Trophoblast cell (in vitro differentiated cells and primary cell): ENCODE measurements around the gene NME9.

Experiments used
- DNase-seq, 2 donors: peaks; one replicate each; pipeline ENCODE4 v3.0.0-alpha.2; 2016
- H2AFZ ChIP-seq: 2 replicates; pipeline ENCODE4 v1.6.1; 2013; ENCODE audit warnings: low read length, moderate library complexity, mild to moderate bottlenecking; ENCODE audit not compliant: insufficient read depth, poor library complexity
- H2AK5ac ChIP-seq: 2 replicates; pipeline ENCODE4 v1.6.1; 2013; ENCODE audit warnings: mild to moderate bottlenecking, low read length
- H2BK120ac ChIP-seq: 2 replicates; pipeline ENCODE4 v1.6.1; 2013; ENCODE audit warnings: low read length, mild to moderate bottlenecking, moderate library complexity; ENCODE audit not compliant: insufficient read depth, poor library complexity
- H2BK12ac ChIP-seq: 2 replicates; pipeline ENCODE4 v1.6.1; 2013; ENCODE audit warnings: mild to moderate bottlenecking, low read length, moderate library complexity
- H2BK5ac ChIP-seq: 2 replicates; pipeline ENCODE4 v1.6.1; 2013; ENCODE audit warnings: low read length, low read depth, moderate library complexity, mild to moderate bottlenecking; ENCODE audit not compliant: poor library complexity
- H3K14ac ChIP-seq: 2 replicates; pipeline ENCODE4 v1.6.1; 2013; ENCODE audit warnings: mild to moderate bottlenecking, low read length
- H3K18ac ChIP-seq: 2 replicates; pipeline ENCODE4 v1.6.1; 2013; ENCODE audit warnings: mild to moderate bottlenecking, low read length
- H3K23ac ChIP-seq: 2 replicates; pipeline ENCODE4 v1.6.1; 2013; ENCODE audit warnings: low read length
- H3K27ac ChIP-seq: 2 replicates; pipeline ENCODE4 v1.5.1; 2013; ENCODE audit warnings: low read depth, mild to moderate bottlenecking, inconsistent platforms, low read length, moderate library complexity
- H3K27me3 ChIP-seq: 2 replicates; pipeline ENCODE4 v1.6.1; 2013; ENCODE audit warnings: inconsistent platforms, mild to moderate bottlenecking, low read length, moderate library complexity; ENCODE audit not compliant: insufficient read depth
- H3K36me3 ChIP-seq, 2 experiments: 1 replicate in 1 of 2; 2 replicates in 1 of 2; pipeline ENCODE4 v1.6.1; 2013; ENCODE audit warnings: low read length in 2 of 2, mild to moderate bottlenecking in 2 of 2, moderate library complexity in 1 of 2; ENCODE audit not compliant: insufficient read depth in 2 of 2, control insufficient read depth in 1 of 2
- H3K4ac ChIP-seq: 2 replicates; pipeline ENCODE4 v1.6.1; 2013; ENCODE audit warnings: low read depth, mild to moderate bottlenecking, low read length, moderate library complexity
- H3K4me1 ChIP-seq, 2 experiments: 1 replicate in 1 of 2; 2 replicates in 1 of 2; pipeline ENCODE4 v1.6.1; 2013; ENCODE audit warnings: low read length in 2 of 2, mild to moderate bottlenecking in 2 of 2, moderate library complexity in 1 of 2; ENCODE audit not compliant: insufficient read depth in 2 of 2, control insufficient read depth in 1 of 2
- H3K4me2 ChIP-seq: 2 replicates; pipeline ENCODE4 v1.6.1; 2013; ENCODE audit warnings: inconsistent platforms, mild to moderate bottlenecking, low read length, moderate library complexity
- H3K4me3 ChIP-seq: 2 replicates; pipeline ENCODE4 v1.5.1; 2013; ENCODE audit warnings: mild to moderate bottlenecking, low read depth, low read length, inconsistent platforms
- H3K79me1 ChIP-seq: one replicate; pipeline ENCODE4 v1.6.1; 2013; ENCODE audit warnings: low read length
- H3K79me2 ChIP-seq: 2 replicates; pipeline ENCODE4 v1.6.1; 2013; ENCODE audit warnings: low read length, mild to moderate bottlenecking; ENCODE audit not compliant: control insufficient read depth, insufficient read depth, poor library complexity
- H3K9ac ChIP-seq: 2 replicates; pipeline ENCODE4 v1.6.1; 2013; ENCODE audit warnings: mild to moderate bottlenecking, low read length
- H3K9me3 ChIP-seq: 2 replicates; pipeline ENCODE4 v1.6.1; 2013; ENCODE audit warnings: low read depth, mild to moderate bottlenecking, control low read depth, inconsistent platforms, low read length; ENCODE audit not compliant: insufficient read depth
- H4K12ac ChIP-seq: 2 replicates; pipeline ENCODE4 v1.6.1; 2013; ENCODE audit warnings: low read depth, mild to moderate bottlenecking, low read length, moderate library complexity
- H4K8ac ChIP-seq: 2 replicates; pipeline ENCODE4 v1.6.1; 2013; ENCODE audit warnings: low read depth, mild to moderate bottlenecking, low read length, moderate library complexity
- H4K91ac ChIP-seq: one replicate; pipeline ENCODE4 v1.6.1; 2013; ENCODE audit warnings: low read depth, mild to moderate bottlenecking, low read length, moderate library complexity
- WGBS: extraction: QIAGEN DNeasy Blood & Tissue Kit; methylation state at CpG from one replicate; pipeline ENCODE4 v1.1.7; 2013; ENCODE audit warnings: missing lambda C conversion rate; ENCODE audit not compliant: insufficient read length, insufficient coverage; ENCODE audit errors: extremely low coverage; 5-methylcytosine and 5-hydroxymethylcytosine counted together

NME9 gene

GRCh38 chr3:138310494-138310893 is 19.2 kb downstream of the NME9 start:
- Histone ChIP-seq H3K4me1 (no peaks in the 10 kb centered on the region), H3K27me3 (no peaks in the 10 kb centered on the region), H4K8ac (no peak overlapping the region), H3K18ac (no peak overlapping the region), H4K12ac (no peak overlapping the region), H3K14ac (no peak overlapping the region), H3K9ac (no peak overlapping the region), H2BK5ac (no peak overlapping the region), H3K4me3 (no peak overlapping the region), H3K79me1 (no peaks in the 10 kb centered on the region), H3K4me2 (no peak overlapping the region), H3K79me2 (no peaks in the 10 kb centered on the region), H4K91ac (no peak overlapping the region), H2BK12ac (no peak overlapping the region), H3K4ac (no peak overlapping the region), H3K36me3 (no peaks in the 10 kb centered on the region), H3K27ac (no peak overlapping the region), H3K9me3 (peaks cover 11% of the 10 kb centered on the region), H2AFZ (no peak overlapping the region), H3K23ac (no peak overlapping the region), H2BK120ac (no peak overlapping the region), H2AK5ac (no peak overlapping the region)
- no CpG with 5 or more reads among the region's 4 CpGs for WGBS
- DNase-seq: no peak

GRCh38 chr3:138308783-138309182 is 20.9 kb downstream of the NME9 start:
- no peak overlapping the region for H4K91ac ChIP-seq
- no peak overlapping the region for H3K27ac ChIP-seq
- H4K12ac ChIP-seq: no peak overlapping the region
- H3K79me2 ChIP-seq: no peaks in the 10 kb centered on the region
- H2AK5ac ChIP-seq: no peak overlapping the region
- no peak overlapping the region for H3K18ac ChIP-seq
- no peak overlapping the region for H3K4me2 ChIP-seq
- H3K27me3 ChIP-seq: no peaks in the 10 kb centered on the region
- H3K14ac ChIP-seq: no peak overlapping the region
- H3K9ac ChIP-seq: no peak overlapping the region
- no peak overlapping the region for H2BK120ac ChIP-seq
- DNase-seq: no peak
- no peaks in the 10 kb centered on the region for H3K4me1 ChIP-seq
- no peak overlapping the region for H3K4me3 ChIP-seq
- H2AFZ ChIP-seq: no peak overlapping the region
- no peak overlapping the region for H2BK5ac ChIP-seq
- no peaks in the 10 kb centered on the region for H3K79me1 ChIP-seq
- H3K4ac ChIP-seq: no peak overlapping the region
- H4K8ac ChIP-seq: no peak overlapping the region
- H2BK12ac ChIP-seq: no peak overlapping the region
- no peak overlapping the region for H3K23ac ChIP-seq
- H3K36me3 ChIP-seq: no peaks in the 10 kb centered on the region
- peaks cover 11% of the 10 kb centered on the region for H3K9me3 ChIP-seq

- H3K4me1 ChIP-seq: no peaks in the 10 kb centered on the region
These were observed 21.8 kb downstream of the NME9 start for GRCh38 chr3:138307899-138308298.

GRCh38 chr3:138303474-138303873 is 26.2 kb downstream of the NME9 start:
- H3K27me3 ChIP-seq: no peaks in the 10 kb centered on the region
- H3K4ac ChIP-seq: no peak overlapping the region

More at GRCh38 chr3:138307899-138308298, 21.8 kb downstream of the NME9 start:
- Histone ChIP-seq H3K14ac (no peak overlapping the region), H3K4ac (no peak overlapping the region), H3K36me3 (no peaks in the 10 kb centered on the region), H2AK5ac (no peak overlapping the region), H3K9ac (no peak overlapping the region), H2BK5ac (no peak overlapping the region), H4K91ac (no peak overlapping the region), H3K4me3 (no peak overlapping the region), H3K18ac (no peak overlapping the region), H3K9me3 (peaks cover 11% of the 10 kb centered on the region), H3K27ac (no peak overlapping the region), H2BK12ac (no peak overlapping the region), H3K23ac (no peak overlapping the region), H4K8ac (no peak overlapping the region), H3K79me2 (no peaks in the 10 kb centered on the region), H2BK120ac (no peak overlapping the region), H4K12ac (no peak overlapping the region), H3K79me1 (no peaks in the 10 kb centered on the region), H3K27me3 (no peaks in the 10 kb centered on the region), H2AFZ (no peak overlapping the region), H3K4me2 (no peak overlapping the region)
- WGBS: no CpG with 5 or more reads among the region's 5 CpGs
- DNase-seq: no peak

More at GRCh38 chr3:138303474-138303873, 26.2 kb downstream of the NME9 start:
- Histone ChIP-seq H4K8ac (no peak overlapping the region), H2BK12ac (no peak overlapping the region), H3K9me3 (peaks cover 5% of the 10 kb centered on the region), H3K79me1 (no peaks in the 10 kb centered on the region), H3K79me2 (no peaks in the 10 kb centered on the region), H3K9ac (no peak overlapping the region), H3K18ac (no peak overlapping the region), H3K23ac (no peak overlapping the region), H3K4me1 (no peaks in the 10 kb centered on the region), H2AFZ (no peak overlapping the region), H3K4me3 (no peak overlapping the region), H3K14ac (no peak overlapping the region), H2AK5ac (no peak overlapping the region), H3K27ac (no peak overlapping the region), H3K36me3 (peaks cover 10% of the 10 kb centered on the region in 2 experiments), H2BK5ac (no peak overlapping the region), H3K4me2 (no peak overlapping the region), H2BK120ac (no peak overlapping the region), H4K91ac (no peak overlapping the region), H4K12ac (no peak overlapping the region)
- DNase-seq: no peak
- no CpG with 5 or more reads among the region's 6 CpGs for WGBS
